Measurements from ENCODE around the gene GRM4. TPM values are rescaled to one million over a fixed set of nuclear protein-coding genes. Genes with fewer than 3 reads are reported as not detected.

Gene GRM4
- polyA plus RNA-seq, 1 donor = 2.2 TPM

GRCh38 chr6:34085453-34086170, 60.3 kb downstream of the GRM4 start:
- no peak for DNase-seq (ENCODE audit: low read depth)

GRCh38 chr6:34084591-34085290, 61.1 kb downstream of the GRM4 start:
- no peak for DNase-seq (ENCODE audit: low read depth)

- DNase-seq (ENCODE audit: low read depth) = no peak
Measured at GRCh38 chr6:34082864-34083626, 62.8 kb downstream of the GRM4 start.

- no peak for DNase-seq (ENCODE audit: low read depth)
Measured at GRCh38 chr6:34082348-34082747, 63.5 kb downstream of the GRM4 start.

- DNase-seq (ENCODE audit: low read depth) = no peak
Measured at GRCh38 chr6:34080357-34080756, 65.5 kb downstream of the GRM4 start.

- no peak for DNase-seq (ENCODE audit: low read depth)
Measured at GRCh38 chr6:34079899-34080298, 66.0 kb downstream of the GRM4 start.

GRCh38 chr6:34075906-34076305, 70.0 kb downstream of the GRM4 start:
- DNase-seq (ENCODE audit: low read depth) = no peak

- DNase-seq (ENCODE audit: low read depth) = no peak
Measured at GRCh38 chr6:34074064-34074742, 71.7 kb downstream of the GRM4 start.

GRCh38 chr6:34073540-34073939, 72.3 kb downstream of the GRM4 start:
- no peak for DNase-seq (ENCODE audit: low read depth)

GRCh38 chr6:34072727-34073126, 73.2 kb downstream of the GRM4 start:
- DNase-seq (ENCODE audit: low read depth) = no peak

GRCh38 chr6:34071884-34072379, 74.0 kb downstream of the GRM4 start:
- no peak for DNase-seq (ENCODE audit: low read depth)

- no peak for DNase-seq (ENCODE audit: low read depth)
Measured at GRCh38 chr6:34071136-34071883, 74.6 kb downstream of the GRM4 start.

- no peak for DNase-seq (ENCODE audit: low read depth)
Measured at GRCh38 chr6:34070315-34071135, 75.4 kb downstream of the GRM4 start.

- no peak for DNase-seq (ENCODE audit: low read depth)
Measured at GRCh38 chr6:34068462-34069044, 77.3 kb downstream of the GRM4 start.

GRCh38 chr6:34067814-34068213, 78.1 kb downstream of the GRM4 start:
- DNase-seq (ENCODE audit: low read depth) = no peak

GRCh38 chr6:34066772-34067770, 78.8 kb downstream of the GRM4 start:
- no peak for DNase-seq (ENCODE audit: low read depth)

- DNase-seq (ENCODE audit: low read depth) = no peak
Measured at GRCh38 chr6:34066218-34066571, 79.7 kb downstream of the GRM4 start.

- no peak for DNase-seq (ENCODE audit: low read depth)
Measured at GRCh38 chr6:34065466-34066217, 80.2 kb downstream of the GRM4 start.
